HepG2 (cell line): ENCODE data around the gene DAZAP1. TPM values are rescaled to one million over a fixed set of nuclear protein-coding genes. Genes with fewer than 3 reads are reported as not detected.

Experiments
- ATAC-seq: fragments of 200-7000 bp; cut with Tn5 transposase; 3 replicates; pipeline ENCODE4 v1.9.1; 2020; ENCODE audit warnings: mild to moderate bottlenecking, moderate library complexity
- BruUV-seq: library from RNA; stranded (reverse); fragments of 400-500 nt; replicated peaks from 2 replicates; lab custom pipeline; 2021; lab: Mats Ljungman, UMichigan
- CTCF ChIA-PET: fragments of 300-600 bp; formaldehyde crosslinking; extraction: SDS; loops from one replicate; lab custom pipeline; 2021; ENCODE audit warnings: low total read pairs, inconsistent platforms, low intra/inter-chr PET ratio; lab: Yijun Ruan, JAX
- POLR2A ChIA-PET: fragments of 350-600 bp; sonication (Branson Sonifier 250); formaldehyde crosslinking; loops from one replicate; lab custom pipeline; 2020; ENCODE audit warnings: antibody characterized with exemption, inconsistent platforms; lab: Yijun Ruan, JAX
- DNase-seq: peaks from one replicate; pipeline ENCODE4 v3.0.0-alpha.2; 2015; ENCODE audit warnings: low spot score
- FAIRE-seq: peaks from 3 replicates; lab custom pipeline; 2011; peaks lifted over from hg19 to GRCh38; lab: Jason Lieb, UNC
- H2AFZ ChIP-seq: one replicate; pipeline ENCODE4 v1.6.1; 2011; ENCODE audit warnings: low read length, inconsistent platforms
- H3K27ac ChIP-seq: fragments of 300-600 bp; 3 replicates; pipeline ENCODE4 v1.8.0; 2011; ENCODE audit warnings: mixed run types, mild to moderate bottlenecking, mixed read lengths, low read length, inconsistent platforms; ENCODE audit not compliant: insufficient read depth; ENCODE audit errors: extremely low read length
- H3K27me3 ChIP-seq, 2 experiments: fragments of 200-600 bp in 1 of 2; 2 replicates in 1 of 2; 3 replicates in 1 of 2; pipeline versions ENCODE4 v1.6.0 to v1.8.0; 2011; ENCODE audit warnings: low read length in 2 of 2, mild to moderate bottlenecking in 2 of 2, moderate library complexity in 2 of 2, inconsistent platforms in 1 of 2; ENCODE audit not compliant: insufficient read depth in 2 of 2, control insufficient read depth in 1 of 2
- H3K36me3 ChIP-seq, 2 experiments: fragments of 200-600 bp in 1 of 2; replicated peaks in 1 of 2; 2 replicates in 1 of 2; 3 replicates in 1 of 2; pipeline versions ENCODE4 v1.5.1 to v1.8.0; 2011; ENCODE audit warnings: low read length in 2 of 2, inconsistent platforms in 1 of 2; ENCODE audit not compliant: insufficient read depth in 2 of 2, control insufficient read depth in 1 of 2
- H3K4me1 ChIP-seq: 2 replicates; pipeline ENCODE4 v1.5.1; 2012; ENCODE audit warnings: low read length, inconsistent platforms; ENCODE audit not compliant: insufficient read depth
- H3K4me2 ChIP-seq: 2 replicates; pipeline ENCODE4 v1.6.0; 2011; ENCODE audit warnings: low read depth, low read length, inconsistent platforms
- H3K4me3 ChIP-seq, 3 experiments: fragments of 200-600 bp in 1 of 3; sonication (generic), shearing (Covaris generic) in 1 of 3; replicated peaks in 1 of 3; 2 replicates each; pipeline ENCODE4 v1.5.1; 2011 to 2016; ENCODE audit warnings: low read length in 3 of 3, inconsistent platforms in 2 of 3, low read depth in 2 of 3, mild to moderate bottlenecking in 2 of 3, control low read depth in 1 of 3, mixed read lengths in 1 of 3; ENCODE audit not compliant: insufficient read depth in 1 of 3
- H3K79me2 ChIP-seq: one replicate; pipeline ENCODE4 v1.6.1; 2011; ENCODE audit warnings: low read length, inconsistent platforms; ENCODE audit not compliant: insufficient read depth
- H3K9ac ChIP-seq: 2 replicates; pipeline ENCODE4 v1.6.0; 2011; ENCODE audit warnings: mild to moderate bottlenecking, low read depth, low read length, inconsistent platforms; ENCODE audit not compliant: insufficient read depth
- H3K9me3 ChIP-seq: 2 replicates; pipeline ENCODE4 v1.5.1; 2012; ENCODE audit warnings: mild to moderate bottlenecking, low read length
- H4K20me1 ChIP-seq: 2 replicates; pipeline ENCODE4 v1.6.0; 2011; ENCODE audit warnings: inconsistent platforms, mild to moderate bottlenecking, low read length, moderate library complexity; ENCODE audit not compliant: insufficient read depth
- GABPB1 ChIP-seq: IDR thresholded peaks from 2 replicates; pipeline ENCODE4 v1.6.1; 2016; ENCODE audit warnings: mild to moderate bottlenecking, missing genetic modification reagents, moderate library complexity, missing compliant biosample characterization
- IRF2 ChIP-seq: IDR thresholded peaks from 2 replicates; pipeline ENCODE4 v1.6.1; 2018; ENCODE audit warnings: missing genetic modification reagents, missing compliant biosample characterization
- MAX ChIP-seq: IDR thresholded peaks from 2 replicates; pipeline ENCODE4 v1.6.1; 2012; ENCODE audit warnings: inconsistent platforms
- MYC ChIP-seq: sonication (generic); formaldehyde crosslinking; IDR thresholded peaks from 2 replicates; pipeline ENCODE4 v1.9.0; 2021; ENCODE audit warnings: missing genetic modification reagents, borderline replicate concordance
- NFYB ChIP-seq: sonication (generic); formaldehyde crosslinking; IDR thresholded peaks from 2 replicates; pipeline ENCODE4 v1.4.0; 2020; ENCODE audit warnings: missing genetic modification reagents
- RAD21 ChIP-seq: fragments of 450-650 bp; formaldehyde crosslinking; IDR thresholded peaks from 2 replicates; pipeline ENCODE4 v1.5.0; 2020; ENCODE audit warnings: mild to moderate bottlenecking
- TEAD2 ChIP-seq: sonication (generic); formaldehyde crosslinking; IDR thresholded peaks from 2 replicates; pipeline ENCODE4 v1.9.0; 2021; ENCODE audit warnings: missing genetic modification reagents
- TMF1 ChIP-seq: sonication (generic); formaldehyde crosslinking; IDR thresholded peaks from 2 replicates; pipeline ENCODE4 v1.8.1; 2022; ENCODE audit warnings: low read depth, missing genetic modification reagents
- ZNF768 ChIP-seq: sonication (generic); formaldehyde crosslinking; IDR thresholded peaks from 2 replicates; pipeline ENCODE4 v1.4.0; 2020; ENCODE audit warnings: missing genetic modification reagents
- WGBS: methylation state at CpG from one replicate; pipeline ENCODE4 v1.1.6; 2017; ENCODE audit warnings: low lambda C conversion rate; 5-methylcytosine and 5-hydroxymethylcytosine counted together
- in situ Hi-C: cut with HindIII; loops from 2 replicates; pipeline ENCODE4 v1.10.0; 2017; ENCODE audit warnings: low pct_unique_long_range_greater_than_20kb; ENCODE audit not compliant: extremely low pct_ligation_motif_present
- intact Hi-C: fragments of 100-400 bp; cut with micrococcal nuclease; formaldehyde crosslinking; loops from one replicate; pipeline ENCODE4 v1.10.0; 2022; ENCODE audit not compliant: unreplicated experiment
- polyA plus RNA-seq, 8 experiments: library from polyadenylated mRNA; depleted of rRNA in 3 of 8; stranded (reverse) in 7 of 8; unstranded in 1 of 8; fragments of >200 nt; fragmentation: Illumina TruSeq in 4 of 8; extraction: Trizol in 4 of 8; gene quantifications; 2 replicates each; pipeline versions ENCODE4 v1.2.1 to v1.2.3, GENCODE V29; 2011 to 2016; ENCODE audit warnings: low read depth in 4 of 8, missing spikeins in 1 of 8, mixed read lengths in 1 of 8; ENCODE audit not compliant: insufficient read depth in 1 of 8
- total RNA-seq, 5 experiments: library from RNA; depleted of rRNA; stranded (reverse); fragments of >200 nt; fragmentation: Illumina TruSeq; extraction: Trizol; gene quantifications; 2 replicates each; pipeline ENCODE4 v1.2.3, GENCODE V29; 2016; ENCODE audit warnings: low read depth in 1 of 5
- TF ChIP-seq, protein P1 (sequence below): sonication (generic); formaldehyde crosslinking; IDR thresholded peaks from 2 replicates; pipeline ENCODE4 v1.8.1; 2023; ENCODE audit warnings: mild to moderate bottlenecking, missing genetic modification reagents
- TF ChIP-seq, protein P2 (sequence below): sonication (generic); formaldehyde crosslinking; IDR thresholded peaks from 2 replicates; pipeline ENCODE4 v1.5.0; 2020; ENCODE audit warnings: mild to moderate bottlenecking, missing genetic modification reagents, borderline replicate concordance

Gene DAZAP1
- total and polyA plus RNA-seq, 2 of the 13 experiments (the other 11 are each of a cell fraction or from before 2014, with no cell fraction given), result 63.3 to 79.2 TPM

- Histone ChIP-seq H3K4me3 (peak overlapping the region; percentile 45 to 69 (median 55); a peak in 4 of 6 replicates), H3K79me2 (no peaks in the 10 kb centered on the region), H3K27ac (no peak overlapping the region), H3K4me1 (peaks cover 25% of the 10 kb centered on the region), H3K9me3 (no peaks in the 10 kb centered on the region), H3K27me3 (no peaks in the 10 kb centered on the region), H3K36me3 (no peaks in the 10 kb centered on the region; a peak in 1 of 5 replicates), H4K20me1 (peaks cover 12% of the 10 kb centered on the region), H3K9ac (0 out of 2 replicates have a peak overlapping the region, but pooled peaks have one; percentile 43), H2AFZ (no peak overlapping the region), H3K4me2 (peak overlapping the region; percentile 76)
- WGBS, result 94% methylated on average over 7 of the region's 49 CpGs
- intact Hi-C loops (no loop called here), in situ Hi-C loops (no loop called here)
- ChIA-PET POLR2A (interaction anchor here (0.9 to 1.1 kb wide), 2 partner anchors 13 to 200 kb away, joined by 3 to 4 read pairs; partner anchors contain the start of gene CIRBP), CTCF (no interaction called here)
- FAIRE-seq (no peak), DNase-seq (no peak), ATAC-seq (no peak)
- no TSS peak for BruUV-seq
- TF ChIP-seq GABPB1 (CRISPR knock-in tag) (peak; percentile 34; the same call in 1 of the 2 replicates), RAD21 (0 out of 2 replicates have a peak, but pooled peaks have one; percentile 6), IRF2 (CRISPR knock-in tag) (0 out of 2 replicates have a peak, but pooled peaks have one; percentile 4), TEAD2 (CRISPR knock-in tag) (no peak), TMF1 (CRISPR knock-in tag) (no peak), NFYB (0 out of 2 replicates have a peak, but pooled peaks have one; percentile 10), MYC (peak; percentile 15; the same call in 1 of the 2 replicates), ZNF768 (CRISPR knock-in tag) (0 out of 2 replicates have a peak, but pooled peaks have one; percentile 18), MAX (0 out of 2 replicates have a peak, but pooled peaks have one; percentile 7)
- TF ChIP-seq, protein P1, sequence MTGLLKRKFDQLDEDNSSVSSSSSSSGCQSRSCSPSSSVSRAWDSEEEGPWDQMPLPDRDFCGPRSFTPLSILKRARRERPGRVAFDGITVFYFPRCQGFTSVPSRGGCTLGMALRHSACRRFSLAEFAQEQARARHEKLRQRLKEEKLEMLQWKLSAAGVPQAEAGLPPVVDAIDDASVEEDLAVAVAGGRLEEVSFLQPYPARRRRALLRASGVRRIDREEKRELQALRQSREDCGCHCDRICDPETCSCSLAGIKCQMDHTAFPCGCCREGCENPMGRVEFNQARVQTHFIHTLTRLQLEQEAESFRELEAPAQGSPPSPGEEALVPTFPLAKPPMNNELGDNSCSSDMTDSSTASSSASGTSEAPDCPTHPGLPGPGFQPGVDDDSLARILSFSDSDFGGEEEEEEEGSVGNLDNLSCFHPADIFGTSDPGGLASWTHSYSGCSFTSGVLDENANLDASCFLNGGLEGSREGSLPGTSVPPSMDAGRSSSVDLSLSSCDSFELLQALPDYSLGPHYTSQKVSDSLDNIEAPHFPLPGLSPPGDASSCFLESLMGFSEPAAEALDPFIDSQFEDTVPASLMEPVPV, result 0 out of 2 replicates have a peak, but pooled peaks have one; percentile 40
- TF ChIP-seq, protein P2, sequence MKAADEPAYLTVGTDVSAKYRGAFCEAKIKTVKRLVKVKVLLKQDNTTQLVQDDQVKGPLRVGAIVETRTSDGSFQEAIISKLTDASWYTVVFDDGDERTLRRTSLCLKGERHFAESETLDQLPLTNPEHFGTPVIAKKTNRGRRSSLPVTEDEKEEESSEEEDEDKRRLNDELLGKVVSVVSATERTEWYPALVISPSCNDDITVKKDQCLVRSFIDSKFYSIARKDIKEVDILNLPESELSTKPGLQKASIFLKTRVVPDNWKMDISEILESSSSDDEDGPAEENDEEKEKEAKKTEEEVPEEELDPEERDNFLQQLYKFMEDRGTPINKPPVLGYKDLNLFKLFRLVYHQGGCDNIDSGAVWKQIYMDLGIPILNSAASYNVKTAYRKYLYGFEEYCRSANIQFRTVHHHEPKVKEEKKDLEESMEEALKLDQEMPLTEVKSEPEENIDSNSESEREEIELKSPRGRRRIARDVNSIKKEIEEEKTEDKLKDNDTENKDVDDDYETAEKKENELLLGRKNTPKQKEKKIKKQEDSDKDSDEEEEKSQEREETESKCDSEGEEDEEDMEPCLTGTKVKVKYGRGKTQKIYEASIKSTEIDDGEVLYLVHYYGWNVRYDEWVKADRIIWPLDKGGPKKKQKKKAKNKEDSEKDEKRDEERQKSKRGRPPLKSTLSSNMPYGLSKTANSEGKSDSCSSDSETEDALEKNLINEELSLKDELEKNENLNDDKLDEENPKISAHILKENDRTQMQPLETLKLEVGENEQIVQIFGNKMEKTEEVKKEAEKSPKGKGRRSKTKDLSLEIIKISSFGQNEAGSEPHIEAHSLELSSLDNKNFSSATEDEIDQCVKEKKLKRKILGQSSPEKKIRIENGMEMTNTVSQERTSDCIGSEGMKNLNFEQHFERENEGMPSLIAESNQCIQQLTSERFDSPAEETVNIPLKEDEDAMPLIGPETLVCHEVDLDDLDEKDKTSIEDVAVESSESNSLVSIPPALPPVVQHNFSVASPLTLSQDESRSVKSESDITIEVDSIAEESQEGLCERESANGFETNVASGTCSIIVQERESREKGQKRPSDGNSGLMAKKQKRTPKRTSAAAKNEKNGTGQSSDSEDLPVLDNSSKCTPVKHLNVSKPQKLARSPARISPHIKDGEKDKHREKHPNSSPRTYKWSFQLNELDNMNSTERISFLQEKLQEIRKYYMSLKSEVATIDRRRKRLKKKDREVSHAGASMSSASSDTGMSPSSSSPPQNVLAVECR (CRISPR knock-in tag), result no peak
- TF ChIP-seq, all 625 proteins: peak for 8
Observed at GRCh38 chr19:1468274-1468820, 61.0 kb downstream of the DAZAP1 start.
